ENCODE results near the gene UQCRC2.
"Not testable (repeated sequence)": the region's sequence is repeated elsewhere in the genome, so short reads cannot be mapped to it uniquely, and the experiment has no call there.

UQCRC2 gene

GRCh38 chr16:21996923-21997696 is 43.9 kb downstream of the UQCRC2 start:
- Histone ChIP-seq H3K36me3 (no peaks in the 10 kb centered on the region), H3K4me1 (no peaks in the 10 kb centered on the region), H3K9me3 (no peaks in the 10 kb centered on the region), H3K4me3 (ENCODE audit: low read depth, low read length) (no peak overlapping the region), H3K27me3 (no peaks in the 10 kb centered on the region)
- TF ChIP-seq CTCF (IDR thresholded peaks at IDR 0.05; ENCODE audit: low read depth, low read length): no peak
- no peak for DNase-seq

GRCh38 chr16:21997697-21998480 is 44.7 kb downstream of the UQCRC2 start:
- H3K4me1 ChIP-seq: no peaks in the 10 kb centered on the region
- H3K4me3 ChIP-seq (ENCODE audit: low read depth, low read length): no peak overlapping the region
- no peaks in the 10 kb centered on the region for H3K36me3 ChIP-seq

GRCh38 chr16:22001591-22001990 is 48.4 kb downstream of the UQCRC2 start:
- no peaks in the 10 kb centered on the region for H3K9me3 ChIP-seq
- no peaks in the 10 kb centered on the region for H3K4me1 ChIP-seq
- H3K36me3 ChIP-seq: no peaks in the 10 kb centered on the region
- DNase-seq: no peak
- H3K4me3 ChIP-seq (ENCODE audit: low read depth, low read length): no peak overlapping the region
- no peaks in the 10 kb centered on the region for H3K27me3 ChIP-seq
- TF ChIP-seq CTCF (IDR thresholded peaks at IDR 0.05; ENCODE audit: low read depth, low read length): no peak

More at GRCh38 chr16:21997697-21998480, 44.7 kb downstream of the UQCRC2 start:
- DNase-seq: no peak
- Histone ChIP-seq H3K9me3 (no peaks in the 10 kb centered on the region), H3K27me3 (no peaks in the 10 kb centered on the region)
- TF ChIP-seq CTCF (IDR thresholded peaks at IDR 0.05; ENCODE audit: low read depth, low read length): no peak

- not testable (repeated sequence) for DNase-seq; H3K27me3 ChIP-seq; H3K4me3 ChIP-seq (ENCODE audit: low read depth, low read length); H3K4me1 ChIP-seq; H3K36me3 ChIP-seq; H3K9me3 ChIP-seq
These were observed 48.9 kb downstream of the UQCRC2 start for GRCh38 chr16:22002047-22002446.

- no peak for TF ChIP-seq CTCF (IDR thresholded peaks at IDR 0.05; ENCODE audit: low read depth, low read length)
- no peaks in the 10 kb centered on the region for H3K9me3 ChIP-seq
- DNase-seq: no peak
- no peaks in the 10 kb centered on the region for H3K36me3 ChIP-seq
- H3K4me3 ChIP-seq (ENCODE audit: low read depth, low read length): no peak overlapping the region
- no peaks in the 10 kb centered on the region; the same call in 1 of the 2 replicates for H3K4me1 ChIP-seq
- H3K27me3 ChIP-seq: no peaks in the 10 kb centered on the region
These were observed 50.0 kb downstream of the UQCRC2 start for GRCh38 chr16:22003195-22003594.

GRCh38 chr16:22004341-22004740 is 51.2 kb downstream of the UQCRC2 start:
- no peaks in the 10 kb centered on the region; the same call in 1 of the 2 replicates for H3K4me1 ChIP-seq
- no peak overlapping the region for H3K4me3 ChIP-seq (ENCODE audit: low read depth, low read length)
- no peak for DNase-seq
- TF ChIP-seq CTCF (IDR thresholded peaks at IDR 0.05; ENCODE audit: low read depth, low read length): no peak
- H3K27me3 ChIP-seq: no peaks in the 10 kb centered on the region
- no peaks in the 10 kb centered on the region for H3K36me3 ChIP-seq
- no peaks in the 10 kb centered on the region for H3K9me3 ChIP-seq

All from BE2C (cell line).